IPS-18a (cell line): Measurements from ENCODE around the gene NDUFS7.

Source experiments
- H3K27ac ChIP-seq: one replicate; pipeline ENCODE4 v1.5.1; 2013; ENCODE audit warnings: low read length
- H3K27me3 ChIP-seq: one replicate; pipeline ENCODE4 v1.6.1; 2013; ENCODE audit warnings: mild to moderate bottlenecking, low read length; ENCODE audit not compliant: control insufficient read depth, insufficient read depth
- H3K36me3 ChIP-seq: one replicate; pipeline ENCODE4 v1.6.1; 2013; ENCODE audit warnings: low read depth, low read length; ENCODE audit not compliant: control insufficient read depth
- H3K4me1 ChIP-seq: one replicate; pipeline ENCODE4 v1.6.1; 2013; ENCODE audit warnings: low read depth, low read length; ENCODE audit not compliant: control insufficient read depth
- H3K4me3 ChIP-seq: one replicate; pipeline ENCODE4 v1.5.1; 2013; ENCODE audit warnings: low read length
- H3K9ac ChIP-seq: one replicate; pipeline ENCODE4 v1.6.1; 2013; ENCODE audit warnings: mild to moderate bottlenecking, low read length, moderate library complexity
- H3K9me3 ChIP-seq: one replicate; pipeline ENCODE4 v1.6.1; 2013; ENCODE audit warnings: low read depth, low read length; ENCODE audit not compliant: control insufficient read depth

NDUFS7 gene

DNA sequence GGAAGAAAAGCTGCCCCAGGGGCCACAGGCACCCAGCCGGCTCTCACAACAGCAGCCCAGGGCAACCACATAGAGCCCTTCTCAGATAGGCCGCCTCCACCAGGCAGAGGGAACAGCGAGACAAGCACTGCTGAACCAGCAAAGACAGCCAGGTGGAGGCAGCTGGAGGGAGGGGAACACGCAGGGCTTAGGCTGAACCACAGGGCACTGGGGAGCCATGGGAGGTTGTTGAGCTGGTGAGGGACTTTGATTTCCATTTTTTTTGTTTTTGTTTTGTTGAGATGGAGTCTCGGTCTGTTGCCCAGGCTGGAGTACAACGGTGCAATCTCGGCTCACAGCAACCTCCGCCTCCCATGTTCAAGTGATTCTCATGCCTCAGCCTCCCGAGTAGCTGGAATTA, 14.1 kb downstream of the NDUFS7 start:
- no peaks in the 10 kb centered on the region for H3K4me1 ChIP-seq
- no peak overlapping the region for H3K27ac ChIP-seq
- H3K4me3 ChIP-seq, result no peak overlapping the region
- peaks cover 5% of the 10 kb centered on the region for H3K36me3 ChIP-seq
- H3K9ac ChIP-seq, result no peak overlapping the region
- peaks cover 10% of the 10 kb centered on the region for H3K27me3 ChIP-seq
- H3K9me3 ChIP-seq, result no peaks in the 10 kb centered on the region

DNA sequence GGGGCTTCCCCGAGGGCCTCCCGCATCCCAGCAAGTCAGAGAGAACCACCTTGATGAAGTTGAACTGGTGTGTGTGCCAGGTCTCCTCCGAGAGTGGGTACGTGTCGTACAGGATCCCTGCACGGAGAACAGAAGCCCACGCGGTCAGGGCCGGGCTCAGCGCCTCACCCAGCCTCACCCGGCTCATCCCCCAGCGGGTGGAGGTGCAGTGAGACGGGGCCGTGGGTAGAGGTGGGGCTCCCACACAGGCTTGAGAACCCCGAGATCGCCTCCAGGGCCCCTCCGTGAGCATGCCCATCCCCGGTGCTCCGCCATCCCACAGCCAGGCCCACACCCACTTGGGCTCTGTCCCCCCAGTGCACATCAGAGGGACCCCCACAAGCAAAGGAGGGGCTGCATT, 15.4 kb downstream of the NDUFS7 start:
- no peak overlapping the region for H3K9ac ChIP-seq
- no peak overlapping the region for H3K27ac ChIP-seq
- peaks cover 10% of the 10 kb centered on the region for H3K27me3 ChIP-seq
- no peaks in the 10 kb centered on the region for H3K36me3 ChIP-seq
- H3K4me3 ChIP-seq, result no peak overlapping the region
- H3K9me3 ChIP-seq, result no peaks in the 10 kb centered on the region
- no peaks in the 10 kb centered on the region for H3K4me1 ChIP-seq

DNA sequence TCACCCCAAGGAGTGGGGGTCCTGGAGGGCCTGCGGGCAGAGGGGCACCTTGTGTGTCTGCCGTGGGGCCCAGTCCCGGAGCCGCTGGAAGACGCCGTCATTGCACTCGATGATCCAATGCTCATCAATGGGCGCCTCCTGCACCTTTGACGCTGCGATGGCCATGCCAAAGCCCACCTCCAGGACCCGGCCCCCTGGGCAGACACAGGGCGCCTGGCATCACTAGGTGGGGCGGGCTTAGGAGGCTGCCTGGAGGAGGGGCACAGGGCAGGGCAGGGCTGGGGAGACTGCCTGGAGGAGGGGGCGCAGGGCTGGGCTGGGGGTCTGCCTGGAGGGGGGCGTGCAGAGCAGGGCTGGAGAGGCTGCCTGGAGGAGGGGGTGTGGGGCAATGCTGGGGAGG, 16.0 kb downstream of the NDUFS7 start:
- H3K9ac ChIP-seq, result no peak overlapping the region
- no peak overlapping the region for H3K4me3 ChIP-seq

GRCh38 chr19:1400281-1401137, 16.8 kb downstream of the NDUFS7 start:
- no peaks in the 10 kb centered on the region for H3K36me3 ChIP-seq
- H3K9me3 ChIP-seq, result no peaks in the 10 kb centered on the region
- H3K27me3 ChIP-seq, result peaks cover 10% of the 10 kb centered on the region
- H3K4me1 ChIP-seq, result no peaks in the 10 kb centered on the region
- peak overlapping the region; percentile 28 for H3K4me3 ChIP-seq
- no peak overlapping the region for H3K9ac ChIP-seq
- H3K27ac ChIP-seq, result no peak overlapping the region

More for the DNA sequence above, 16.0 kb downstream of the NDUFS7 start:
- no peaks in the 10 kb centered on the region for H3K36me3 ChIP-seq
- H3K9me3 ChIP-seq, result no peaks in the 10 kb centered on the region
- H3K27me3 ChIP-seq, result peaks cover 10% of the 10 kb centered on the region
- no peaks in the 10 kb centered on the region for H3K4me1 ChIP-seq
- no peak overlapping the region for H3K27ac ChIP-seq

GRCh38 chr19:1401138-1401888, 17.6 kb downstream of the NDUFS7 start, which contains the start of gene GAMT:
Gene GAMT, minus strand, starts transcription at chr19:1401542. Its CDS starts 66 bp downstream, at chr19:1401476.
- no peak within 1 kb of the TSS for H3K27ac ChIP-seq
- H3K4me1 ChIP-seq, result no peaks in the 10 kb centered on the region
- peaks cover 10% of the 10 kb centered on the region for H3K27me3 ChIP-seq
- peak within 1 kb of the TSS; percentile 28 for H3K4me3 ChIP-seq
- H3K36me3 ChIP-seq, result no peaks in the 10 kb centered on the region
- H3K9ac ChIP-seq, result no peak within 1 kb of the TSS
- H3K9me3 ChIP-seq, result no peaks in the 10 kb centered on the region

- Histone ChIP-seq H3K9me3 (no peaks in the 10 kb centered on the region), H3K36me3 (no peaks in the 10 kb centered on the region), H3K27me3 (peaks cover 10% of the 10 kb centered on the region), H3K4me1 (peaks cover 4% of the 10 kb centered on the region), H3K4me3 (peak overlapping the region; percentile 28), H3K9ac (no peak overlapping the region), H3K27ac (no peak overlapping the region)
Observed at GRCh38 chr19:1401889-1402217, 18.1 kb downstream of the NDUFS7 start.

- no peak overlapping the region for H3K4me3 ChIP-seq
- H3K9ac ChIP-seq, result no peak overlapping the region
Observed at GRCh38 chr19:1402411-1403070, 18.8 kb downstream of the NDUFS7 start.

GRCh38 chr19:1406774-1407527, 23.2 kb downstream of the NDUFS7 start:
- Histone ChIP-seq H3K27ac (no peak overlapping the region), H3K4me1 (peaks cover 4% of the 10 kb centered on the region), H3K9me3 (no peaks in the 10 kb centered on the region), H3K4me3 (peak overlapping the region; percentile 58), H3K27me3 (peaks cover under 1% of the 10 kb centered on the region), H3K9ac (peak overlapping the region; percentile 3), H3K36me3 (no peaks in the 10 kb centered on the region)

More at GRCh38 chr19:1402411-1403070, 18.8 kb downstream of the NDUFS7 start:
- Histone ChIP-seq H3K27me3 (peaks cover 10% of the 10 kb centered on the region), H3K36me3 (no peaks in the 10 kb centered on the region), H3K4me1 (peaks cover 4% of the 10 kb centered on the region), H3K27ac (no peak overlapping the region), H3K9me3 (no peaks in the 10 kb centered on the region)

- H3K9ac ChIP-seq, result peak within 1 kb of the TSS; percentile 84
- peaks cover 4% of the 10 kb centered on the region for H3K4me1 ChIP-seq
- H3K27me3 ChIP-seq, result no peaks in the 10 kb centered on the region
- no peaks in the 10 kb centered on the region for H3K36me3 ChIP-seq
- peak within 1 kb of the TSS; percentile 95 for H3K4me3 ChIP-seq
- no peaks in the 10 kb centered on the region for H3K9me3 ChIP-seq
- no peak within 1 kb of the TSS for H3K27ac ChIP-seq
Observed at GRCh38 chr19:1407528-1408299, 24.0 kb downstream of the NDUFS7 start, which contains the start of gene DAZAP1. Gene DAZAP1, plus strand, starts transcription at chr19:1407586. Its CDS starts 188 bp downstream, at chr19:1407774.

GRCh38 chr19:1408300-1409203, 24.8 kb downstream of the NDUFS7 start:
- Histone ChIP-seq H3K4me1 (peaks cover 4% of the 10 kb centered on the region), H3K9ac (peak overlapping the region; percentile 84), H3K36me3 (no peaks in the 10 kb centered on the region), H3K4me3 (peak overlapping the region; percentile 95), H3K27ac (peak overlapping the region; percentile 18), H3K9me3 (no peaks in the 10 kb centered on the region), H3K27me3 (no peaks in the 10 kb centered on the region)
